Heart left ventricle (tissue), 16 donors: ENCODE measurements around the gene NTMT2. TPM values are rescaled to one million over a fixed set of nuclear protein-coding genes. Genes with fewer than 3 reads are reported as not detected.
A peak's percentile ranks its signal among the peaks of the same experiment; 100 is the strongest.

Experiments used
- ATAC-seq, 4 donors: fragments of 200-7000 bp; cut with Tn5 transposase; one replicate each; pipeline ENCODE4 v1.9.1; 2020 to 2022; ENCODE audit warnings: moderate library complexity in 4 of 4, mild to moderate bottlenecking in 3 of 4, moderate number of reproducible peaks in 1 of 4
- DNase-seq, 5 donors: peaks; one replicate each; pipeline ENCODE4 v3.0.0-alpha.2; 2020
- H3K27ac ChIP-seq, 12 donors: fragments of 200-600 bp; sonication (generic) in 4 of 12; one replicate each; pipeline versions ENCODE4 v1.5.0 to v1.8.0; 2016 to 2022; ENCODE audit warnings: mild to moderate bottlenecking in 2 of 12
- H3K27me3 ChIP-seq, 9 donors: fragments of 200-600 bp; sonication (generic) in 2 of 9; one replicate each; pipeline versions ENCODE4 v1.5.1 to v1.8.0; 2016 to 2022; ENCODE audit warnings: mild to moderate bottlenecking in 3 of 9
- H3K36me3 ChIP-seq, 9 donors: fragments of 200-600 bp; sonication (generic) in 2 of 9; one replicate each; pipeline versions ENCODE4 v1.5.0 to v1.8.0; 2018 to 2022; ENCODE audit warnings: mild to moderate bottlenecking in 2 of 9
- H3K4me1 ChIP-seq, 12 donors: fragments of 200-600 bp; sonication (generic) in 4 of 12; one replicate each; pipeline versions ENCODE4 v1.5.0 to v1.8.0; 2016 to 2022; ENCODE audit warnings: mild to moderate bottlenecking in 3 of 12
- H3K4me3 ChIP-seq, 12 donors: fragments of 200-600 bp; sonication (generic) in 4 of 12; one replicate each; pipeline versions ENCODE4 v1.5.0 to v1.8.0; 2017 to 2022; ENCODE audit warnings: mild to moderate bottlenecking in 9 of 12, moderate library complexity in 4 of 12
- H3K9me3 ChIP-seq, 12 donors: fragments of 200-600 bp; sonication (generic) in 4 of 12; one replicate each; pipeline versions ENCODE4 v1.5.0 to v1.8.0; 2016 to 2022; ENCODE audit warnings: mild to moderate bottlenecking in 1 of 12
- CTCF ChIP-seq, 12 donors: fragments of 200-600 bp; sonication (generic) in 4 of 12; IDR thresholded peaks; one replicate each; pipeline versions ENCODE4 v1.5.0 to v1.8.0; 2018 to 2022; ENCODE audit warnings: antibody characterized with exemption in 12 of 12, mild to moderate bottlenecking in 5 of 12
- POLR2A ChIP-seq, 2 donors: fragments of 450-650 bp; IDR thresholded peaks; one replicate each; pipeline ENCODE4 v1.6.1; 2017; ENCODE audit warnings: antibody characterized with exemption in 2 of 2, mild to moderate bottlenecking in 2 of 2, moderate library complexity in 2 of 2
- WGBS, 4 donors: extraction: QIAGEN DNeasy Blood & Tissue Kit in 2 of 4; methylation state at CpG; one replicate each; pipeline versions ENCODE4 v1.1.5 to v1.1.7; 2013 to 2018; 5-methylcytosine and 5-hydroxymethylcytosine counted together
- intact Hi-C, 10 donors: fragments of 100-400 bp; cut with DNase I; formaldehyde crosslinking; loops; one replicate each; pipeline versions ENCODE4 v1.11.1 to v1.14.2; 2022
- polyA plus RNA-seq, 2 donors: library from polyadenylated mRNA; stranded (reverse); fragments of 200-250 nt; gene quantifications; one replicate each; pipeline ENCODE4 v1.2.3, GENCODE V29; 2013
- total RNA-seq, 9 donors: library from RNA; depleted of rRNA in 2 of 9; stranded (reverse); fragments of >200 nt in 2 of 9; fragmentation: NEBNext Ultra II Directional in 3 of 9; extraction: Animal tissue kit (Norgen Biotek cat#: 25700) in 3 of 9; gene quantifications; one replicate each; pipeline versions ENCODE4 v1.1.0 to v1.2.4, GENCODE V29; 2016 to 2023
- donor health status: ischemic (EF 13 %, LVEDD 7.1; RV severe dilation, severe dysfunction).
- donor health status: healthy with polysubstance abuse.
- donor health status: DM: no; HTN: yes; CAD: no.
- donor health status: DM: no; HTN: no; CAD: no.
- donor health status: ischemic (EF 25% LVEDD 6.9; RV normal size, moderate dysfunction).
- donor health status: ischemic (EF 25% LVEDD 5.7; RV mildly dilated, moderate dysfunction).
- donor health status: healthy.
- donor health status: DM: yes; HTN: yes; CAD: no.
- donor health status: ischemic (EF 35%, LVEDD 5.7; RV mildly dilated, moderate dysfunction).
- donor health status: nonischemic (EF 11% LVEDD 7.7; RV severe dilation, severe dysfunction).
- donor health status: DM: yes; HTN: yes; CAD: no.
- donor health status: PGD.
- donor health status: ischemic (EF 29% LVEDD 5.4; RV normal size, mild dysfunction).
- donor health status: nonischemic (EF 23%, LVEDD 6.1; RV moderate dilation, normal function).

Gene NTMT2
- total and polyA plus RNA-seq, 11 donors = 0.33 to 3.6 (median 1.8) TPM

GRCh38 chr1:170198584-170198983, 52.8 kb downstream of the NTMT2 start:
- intact Hi-C loops = no loop called here
- peaks cover 0 to 4% (median 0%) of the 10 kb centered on the region in 12 donors for H3K9me3 ChIP-seq
- no peak for ATAC-seq

GRCh38 chr1:170200161-170200560, 54.4 kb downstream of the NTMT2 start:
- peaks cover 0 to 35% (median 17%) of the 10 kb centered on the region in 12 donors for H3K4me1 ChIP-seq
- TF ChIP-seq POLR2A (IDR thresholded peaks at IDR 0.05) = no peak
- TF ChIP-seq CTCF (IDR thresholded peaks at IDR 0.05) = no peak
- ATAC-seq (peak in 3 of 4 donors; percentile 59 to 79 (median 62)), DNase-seq (no peak)
- H3K27me3 ChIP-seq = no peaks in the 10 kb centered on the region
- H3K9me3 ChIP-seq = peaks cover 0 to 4% (median 0%) of the 10 kb centered on the region in 12 donors
- peak overlapping the region; percentile 12 to 79 (median 64) for H3K27ac ChIP-seq
- intact Hi-C loops = no loop called here
- H3K36me3 ChIP-seq = no peaks in the 10 kb centered on the region
- peak overlapping the region in 3 of 12 donors; percentile 1 to 22 (median 18) for H3K4me3 ChIP-seq

More at GRCh38 chr1:170198584-170198983, 52.8 kb downstream of the NTMT2 start:
- Histone ChIP-seq H3K4me1 (peaks cover 0 to 27% (median 14%) of the 10 kb centered on the region in 12 donors), H3K27me3 (no peaks in the 10 kb centered on the region), H3K36me3 (no peaks in the 10 kb centered on the region), H3K4me3 (no peak overlapping the region), H3K27ac (no peak overlapping the region)
- DNase-seq = no peak
- TF ChIP-seq CTCF (IDR thresholded peaks at IDR 0.05) (no peak), POLR2A (IDR thresholded peaks at IDR 0.05) (no peak)

- Histone ChIP-seq H3K4me1 (peaks cover 0 to 35% (median 17%) of the 10 kb centered on the region in 12 donors), H3K27me3 (no peaks in the 10 kb centered on the region), H3K27ac (peak overlapping the region; percentile 14 to 79 (median 64)), H3K36me3 (no peaks in the 10 kb centered on the region), H3K9me3 (peaks cover 0 to 4% (median 0%) of the 10 kb centered on the region in 12 donors), H3K4me3 (peak overlapping the region in 3 of 12 donors; percentile 1 to 22 (median 18))
- 21 to 48% (median 31%) methylated on average over 4 of the region's 4 CpGs for WGBS, 4 donors
- ATAC-seq = peak in 3 of 4 donors; percentile 39 to 64 (median 56)
- intact Hi-C loops = no loop called here
- no peak for DNase-seq
- TF ChIP-seq POLR2A (IDR thresholded peaks at IDR 0.05) = no peak
- peak in 4 of 12 donors; percentile 12 to 45 (median 22) for TF ChIP-seq CTCF (IDR thresholded peaks at IDR 0.05)
Observed at GRCh38 chr1:170200621-170201397, 55.0 kb downstream of the NTMT2 start.

GRCh38 chr1:170203693-170204092, 57.9 kb downstream of the NTMT2 start:
- ATAC-seq = no peak
- no peak overlapping the region for H3K4me3 ChIP-seq
- peaks cover 0 to 35% (median 17%) of the 10 kb centered on the region in 12 donors for H3K4me1 ChIP-seq
- H3K9me3 ChIP-seq = peaks cover 0 to 4% (median 0%) of the 10 kb centered on the region in 12 donors
- no peak for TF ChIP-seq CTCF (IDR thresholded peaks at IDR 0.05)
- TF ChIP-seq POLR2A (IDR thresholded peaks at IDR 0.05) = no peak
- no peaks in the 10 kb centered on the region for H3K27me3 ChIP-seq
- intact Hi-C loops = no loop called here
- H3K27ac ChIP-seq = no peak overlapping the region
- H3K36me3 ChIP-seq = no peaks in the 10 kb centered on the region
- no peak for DNase-seq
